ENCODE measurements around the gene TP53RK.
"Not testable (repeated sequence)": the region's sequence is repeated elsewhere in the genome, so short reads cannot be mapped to it uniquely, and the experiment has no call there.

The TP53RK gene

DNA sequence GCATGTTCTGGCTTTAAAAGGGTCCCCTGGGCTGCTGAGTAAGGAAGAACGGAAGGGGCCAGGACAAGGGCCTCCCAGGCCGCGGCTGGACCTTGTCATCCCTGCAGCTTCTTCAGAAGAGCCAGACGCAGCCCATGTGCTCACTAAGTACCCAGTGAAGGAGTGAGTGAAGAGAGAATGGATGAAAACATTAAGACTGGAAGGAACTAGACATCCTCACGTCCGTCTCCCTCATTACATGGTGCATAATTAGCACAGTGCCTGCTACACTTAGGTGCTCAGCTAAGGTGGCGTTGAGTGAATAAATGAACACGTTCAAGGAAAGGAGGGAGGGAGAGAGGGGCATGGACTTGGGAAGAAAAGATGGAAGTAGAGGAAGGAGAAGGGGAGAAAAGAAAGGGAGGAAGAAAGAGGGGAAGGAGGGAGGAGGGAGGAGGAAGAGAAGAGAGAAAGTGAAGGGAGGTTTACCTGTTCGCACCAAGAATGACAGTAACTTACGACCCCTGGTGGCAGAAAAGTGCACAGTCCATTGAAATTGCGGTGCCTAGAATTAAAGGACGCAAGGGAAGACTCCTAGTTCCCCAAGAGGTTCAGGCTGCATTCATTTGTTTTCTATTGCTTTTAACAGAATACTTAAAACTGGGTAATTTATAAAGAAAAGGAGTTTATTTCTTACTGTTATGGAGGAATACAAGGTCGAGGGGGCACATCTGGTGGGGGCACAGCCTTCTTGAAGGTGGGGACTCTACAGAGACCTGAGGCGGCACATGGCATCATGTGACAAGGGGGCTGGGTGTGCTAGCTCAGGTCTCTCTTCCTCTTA is 8.0 kb downstream of the TP53RK start:
- Histone ChIP-seq H3K4me1 (ENCODE audit: control insufficient read depth in 1 of 2, insufficient read depth in 2 of 2, low read length in 2 of 2) (peaks cover 0 to 16% of the 10 kb centered on the region in 2 donors), H3K4me3 (ENCODE audit: low read depth in 1 of 2, low read length in 2 of 2) (no peak overlapping the region), H3K27ac (ENCODE audit: low read length) (no peak overlapping the region), H3K27me3 (ENCODE audit: low read depth, low read length) (no peaks in the 10 kb centered on the region), H3K9me3 (ENCODE audit: control insufficient read depth in 1 of 2, low read length in 2 of 2) (no peaks in the 10 kb centered on the region), H3K36me3 (ENCODE audit: control insufficient read depth in 1 of 2, insufficient read depth in 2 of 2, low read length in 2 of 2) (peaks cover 2 to 8% of the 10 kb centered on the region in 2 donors)

DNA sequence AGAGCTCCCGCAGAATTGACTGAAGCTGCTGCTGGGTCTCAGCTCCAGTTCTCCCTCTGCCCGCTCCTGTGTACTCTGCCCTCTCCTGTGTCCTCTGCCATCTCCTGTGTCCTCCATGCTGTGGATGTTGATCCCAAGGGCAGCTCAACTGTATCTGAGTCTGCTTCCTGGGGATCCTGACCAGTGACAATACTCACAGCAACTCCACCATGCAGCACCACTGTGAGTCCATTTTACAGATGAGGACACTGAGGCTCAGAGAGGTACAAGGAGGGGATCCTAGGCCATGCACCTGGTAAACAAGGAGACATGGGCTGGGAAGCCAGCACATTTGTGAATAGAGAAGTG is 8.6 kb downstream of the TP53RK start:
- Histone ChIP-seq H3K27ac (ENCODE audit: low read length) (no peak overlapping the region), H3K4me3 (ENCODE audit: low read depth in 1 of 2, low read length in 2 of 2) (no peak overlapping the region), H3K4me1 (ENCODE audit: control insufficient read depth in 1 of 2, insufficient read depth in 2 of 2, low read length in 2 of 2) (peaks cover 0 to 16% of the 10 kb centered on the region in 2 donors)

DNA sequence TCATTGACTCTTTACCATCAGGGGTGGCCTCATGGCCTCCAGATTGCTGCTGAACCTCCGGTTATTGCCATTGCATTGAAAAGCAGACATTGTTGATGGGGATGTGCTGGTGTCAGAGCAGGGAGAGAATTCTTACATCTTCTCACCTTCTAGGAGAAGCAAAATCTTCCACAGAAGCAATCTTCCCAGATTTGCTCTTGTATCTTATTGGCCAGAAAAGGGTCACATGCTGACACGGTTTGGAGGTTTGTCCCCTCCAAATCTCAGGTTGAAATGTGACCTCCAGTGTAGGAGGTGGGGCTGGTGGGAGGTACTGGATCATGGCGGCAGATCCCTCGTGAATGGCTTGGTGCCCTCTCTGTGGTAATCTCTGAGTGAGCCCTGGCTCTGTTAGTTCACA is 10.7 kb downstream of the TP53RK start:
- Histone ChIP-seq H3K4me3 (ENCODE audit: low read depth in 1 of 2, low read length in 2 of 2) (no peak overlapping the region), H3K9me3 (ENCODE audit: control insufficient read depth in 1 of 2, low read length in 2 of 2) (no peaks in the 10 kb centered on the region), H3K4me1 (ENCODE audit: control insufficient read depth in 1 of 2, insufficient read depth in 2 of 2, low read length in 2 of 2) (peaks cover 0 to 12% of the 10 kb centered on the region in 2 donors)

More for the DNA sequence above, 8.6 kb downstream of the TP53RK start:
- Histone ChIP-seq H3K9me3 (ENCODE audit: control insufficient read depth in 1 of 2, low read length in 2 of 2) (no peaks in the 10 kb centered on the region), H3K36me3 (ENCODE audit: control insufficient read depth in 1 of 2, insufficient read depth in 2 of 2, low read length in 2 of 2) (peaks cover 0 to 8% of the 10 kb centered on the region in 2 donors), H3K27me3 (ENCODE audit: low read depth, low read length) (no peaks in the 10 kb centered on the region)

DNA sequence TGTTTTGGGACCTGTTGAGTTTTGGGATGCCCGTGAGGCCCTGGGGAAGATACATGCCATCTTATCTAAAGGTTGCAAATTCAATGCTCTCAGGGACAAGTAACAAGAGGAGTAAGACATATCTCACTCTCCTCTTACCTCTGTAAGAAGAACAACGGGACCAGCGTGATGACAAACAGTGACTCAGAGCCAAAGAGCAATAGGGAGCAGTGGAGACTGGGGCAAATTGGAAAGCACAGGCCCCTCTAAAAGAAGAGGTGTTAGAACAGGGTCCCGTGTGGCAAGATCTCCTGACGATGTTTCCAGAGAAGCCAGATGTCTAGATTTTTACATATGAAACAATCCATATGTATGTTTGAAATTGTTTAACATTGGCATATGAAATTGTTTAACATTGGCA is 11.6 kb downstream of the TP53RK start:
- Histone ChIP-seq H3K27me3 (ENCODE audit: low read depth, low read length) (no peaks in the 10 kb centered on the region), H3K4me1 (ENCODE audit: control insufficient read depth in 1 of 2, insufficient read depth in 2 of 2, low read length in 2 of 2) (peaks cover 0 to 3% of the 10 kb centered on the region in 2 donors), H3K4me3 (ENCODE audit: low read depth in 1 of 2, low read length in 2 of 2) (no peak overlapping the region), H3K27ac (ENCODE audit: low read length) (no peak overlapping the region), H3K9me3 (ENCODE audit: control insufficient read depth in 1 of 2, low read length in 2 of 2) (peaks cover 1 to 3% of the 10 kb centered on the region in 2 donors), H3K36me3 (ENCODE audit: control insufficient read depth in 1 of 2, insufficient read depth in 2 of 2, low read length in 2 of 2) (no peaks in the 10 kb centered on the region)

More for the DNA sequence above, 10.7 kb downstream of the TP53RK start:
- Histone ChIP-seq H3K36me3 (ENCODE audit: control insufficient read depth in 1 of 2, insufficient read depth in 2 of 2, low read length in 2 of 2) (no peaks in the 10 kb centered on the region), H3K27me3 (ENCODE audit: low read depth, low read length) (no peaks in the 10 kb centered on the region), H3K27ac (ENCODE audit: low read length) (no peak overlapping the region)

DNA sequence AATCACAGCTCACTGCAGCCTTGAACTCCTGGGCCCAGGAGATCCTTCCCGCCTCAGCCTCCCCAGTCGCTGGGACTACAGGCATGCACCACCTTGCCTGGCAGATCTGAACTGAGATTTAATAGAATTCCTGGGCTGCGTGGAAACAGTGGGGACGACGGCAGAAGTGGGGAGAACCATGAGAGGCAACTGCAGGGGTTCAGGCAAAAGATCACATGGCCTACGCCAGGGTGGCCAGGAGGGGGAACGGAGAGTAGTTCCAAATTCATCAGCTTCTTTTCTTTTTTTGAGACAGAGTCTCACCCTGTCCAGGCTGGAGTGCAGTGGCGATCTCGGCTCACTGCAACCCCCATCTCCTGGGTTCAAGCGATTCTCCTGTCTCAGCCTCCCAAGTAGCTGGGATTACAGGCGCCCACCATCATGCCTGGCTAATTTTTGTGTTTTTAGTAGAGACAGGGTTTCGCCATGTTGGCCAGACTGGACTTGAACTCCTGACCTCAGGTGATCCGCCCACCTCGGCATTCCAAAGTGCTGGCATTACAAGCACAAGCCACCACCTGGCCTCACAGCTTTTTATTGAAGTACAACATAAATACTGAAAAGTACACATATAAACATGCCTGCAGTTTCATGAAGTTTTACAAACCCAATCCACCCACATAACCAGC is 12.5 kb downstream of the TP53RK start:
- not testable (repeated sequence) for H3K4me3 ChIP-seq (ENCODE audit: low read depth in 1 of 2, low read length in 2 of 2); H3K9me3 ChIP-seq (ENCODE audit: control insufficient read depth in 1 of 2, low read length in 2 of 2); H3K27ac ChIP-seq (ENCODE audit: low read length); H3K27me3 ChIP-seq (ENCODE audit: low read depth, low read length); H3K36me3 ChIP-seq (ENCODE audit: control insufficient read depth in 1 of 2, insufficient read depth in 2 of 2, low read length in 2 of 2); H3K4me1 ChIP-seq (ENCODE audit: control insufficient read depth in 1 of 2, insufficient read depth in 2 of 2, low read length in 2 of 2)

DNA sequence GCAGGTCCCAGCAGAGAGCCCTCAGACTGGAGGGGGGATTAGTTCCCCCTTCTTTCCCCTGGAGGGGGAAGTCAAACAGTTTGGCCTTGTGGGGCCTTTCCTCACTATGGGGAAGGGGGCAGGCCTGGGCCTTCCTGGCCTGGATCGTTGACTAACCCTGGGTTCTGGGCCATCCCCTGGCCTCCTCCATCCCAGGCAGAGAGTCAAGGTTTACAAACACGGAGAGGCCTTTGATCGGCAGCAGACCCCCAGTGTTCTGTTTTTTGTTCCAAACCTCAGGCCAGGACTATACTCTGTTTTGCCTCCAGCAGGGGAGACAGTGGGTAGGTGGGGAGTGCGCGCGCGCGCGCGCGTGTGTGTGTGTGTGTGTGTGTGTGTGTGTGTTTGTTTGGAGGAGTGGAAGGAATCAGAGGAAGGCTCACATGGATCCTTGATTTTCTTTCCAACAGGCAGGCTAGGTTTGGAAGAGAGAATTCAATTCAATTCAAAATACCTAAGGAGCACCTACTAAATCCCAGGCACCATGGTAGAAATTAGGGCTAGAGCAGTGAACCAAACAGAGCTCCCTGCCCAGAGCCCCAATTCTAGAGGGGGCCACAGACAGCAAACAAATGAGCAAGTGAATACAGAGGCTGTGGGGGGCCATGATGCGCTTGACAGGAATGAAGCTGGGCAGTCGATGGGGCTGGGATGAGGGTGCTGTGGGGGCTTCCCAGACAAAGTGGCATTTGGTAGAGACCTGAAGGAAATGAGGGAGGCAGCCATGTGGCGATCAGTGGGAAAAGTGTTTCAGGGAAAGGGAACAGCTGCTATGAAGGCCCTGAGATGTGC is 14.8 kb downstream of the TP53RK start:
- Histone ChIP-seq H3K27me3 (ENCODE audit: low read depth, low read length) (no peaks in the 10 kb centered on the region), H3K36me3 (ENCODE audit: control insufficient read depth in 1 of 2, insufficient read depth in 2 of 2, low read length in 2 of 2) (no peaks in the 10 kb centered on the region), H3K9me3 (ENCODE audit: control insufficient read depth in 1 of 2, low read length in 2 of 2) (peaks cover 8 to 13% of the 10 kb centered on the region in 2 donors), H3K4me3 (ENCODE audit: low read depth in 1 of 2, low read length in 2 of 2) (no peak overlapping the region), H3K27ac (ENCODE audit: low read length) (no peak overlapping the region), H3K4me1 (ENCODE audit: control insufficient read depth in 1 of 2, insufficient read depth in 2 of 2, low read length in 2 of 2) (no peaks in the 10 kb centered on the region)

DNA sequence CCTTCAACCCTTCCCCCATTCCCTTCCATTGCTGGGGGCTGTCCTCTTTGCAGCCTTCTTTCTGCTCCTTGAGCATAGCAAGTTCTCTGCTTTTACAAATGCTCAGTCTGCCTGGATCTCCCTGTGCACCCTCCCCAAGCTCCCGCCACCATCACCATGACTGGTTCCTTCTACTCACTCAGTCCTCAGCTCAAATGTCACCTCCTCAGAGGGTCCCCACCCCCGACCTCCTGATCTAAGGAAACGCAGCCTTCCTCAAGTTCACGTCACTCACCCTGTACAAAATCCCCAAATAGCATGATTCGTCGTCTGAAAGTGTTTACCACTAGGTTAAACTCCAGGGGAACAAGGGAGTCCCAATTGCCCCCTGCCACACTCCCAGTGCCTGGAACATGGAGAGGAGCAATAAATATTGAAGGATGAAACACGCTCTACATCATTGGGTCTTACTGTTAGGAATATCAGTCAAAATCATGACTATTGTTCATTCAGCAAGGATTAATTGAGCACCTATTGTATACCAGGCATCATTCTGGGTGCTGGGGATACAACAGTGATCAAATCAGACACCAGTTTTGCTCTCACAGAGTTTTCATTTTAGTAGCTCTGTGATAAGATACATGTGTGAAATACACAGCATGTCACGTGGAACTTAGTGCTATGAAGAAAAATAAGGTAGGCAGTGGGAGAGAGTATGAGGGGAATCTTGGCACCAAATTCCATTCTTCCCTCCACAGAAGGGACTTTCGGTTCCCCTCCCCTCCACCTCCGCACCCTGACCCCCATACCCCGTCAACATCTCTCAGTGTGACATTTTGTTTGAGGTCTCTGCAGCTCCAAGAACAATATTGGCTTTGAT is 15.6 kb downstream of the TP53RK start:
- Histone ChIP-seq H3K27me3 (ENCODE audit: low read depth, low read length) (no peaks in the 10 kb centered on the region), H3K4me1 (ENCODE audit: control insufficient read depth in 1 of 2, insufficient read depth in 2 of 2, low read length in 2 of 2) (no peaks in the 10 kb centered on the region), H3K27ac (ENCODE audit: low read length) (no peak overlapping the region), H3K9me3 (ENCODE audit: control insufficient read depth in 1 of 2, low read length in 2 of 2) (peaks cover 8 to 13% of the 10 kb centered on the region in 2 donors), H3K4me3 (ENCODE audit: low read depth in 1 of 2, low read length in 2 of 2) (no peak overlapping the region), H3K36me3 (ENCODE audit: control insufficient read depth in 1 of 2, insufficient read depth in 2 of 2, low read length in 2 of 2) (no peaks in the 10 kb centered on the region)

DNA sequence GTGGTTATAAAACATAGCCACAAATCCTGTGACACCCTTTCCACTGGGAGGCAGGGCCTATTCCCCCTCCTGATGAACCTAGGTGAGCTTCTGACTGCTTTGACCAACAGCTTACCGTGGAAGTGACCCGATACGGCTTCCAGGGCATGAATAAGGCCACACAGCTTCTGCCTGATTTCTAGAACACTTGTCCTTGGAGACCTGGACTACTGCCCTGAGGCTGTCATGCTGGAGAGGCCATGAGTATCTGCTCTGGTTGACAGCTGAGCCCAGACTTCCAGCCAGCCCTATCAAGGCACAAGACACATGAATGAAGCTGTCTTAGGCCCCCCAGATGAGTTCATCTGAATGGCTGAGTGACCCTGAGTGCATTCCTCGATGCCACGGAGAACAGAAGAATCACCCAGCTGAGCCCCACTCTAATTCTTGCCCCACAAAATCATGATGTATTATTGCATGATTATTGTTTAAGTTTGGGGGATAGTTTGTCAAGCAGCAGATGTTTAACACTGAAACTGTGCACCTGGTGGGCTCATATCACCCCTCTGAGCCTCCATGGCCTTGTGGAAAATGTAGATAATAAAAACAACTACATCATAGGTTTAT is 16.6 kb downstream of the TP53RK start:
- H3K27ac ChIP-seq (ENCODE audit: low read length), result no peak overlapping the region

DNA sequence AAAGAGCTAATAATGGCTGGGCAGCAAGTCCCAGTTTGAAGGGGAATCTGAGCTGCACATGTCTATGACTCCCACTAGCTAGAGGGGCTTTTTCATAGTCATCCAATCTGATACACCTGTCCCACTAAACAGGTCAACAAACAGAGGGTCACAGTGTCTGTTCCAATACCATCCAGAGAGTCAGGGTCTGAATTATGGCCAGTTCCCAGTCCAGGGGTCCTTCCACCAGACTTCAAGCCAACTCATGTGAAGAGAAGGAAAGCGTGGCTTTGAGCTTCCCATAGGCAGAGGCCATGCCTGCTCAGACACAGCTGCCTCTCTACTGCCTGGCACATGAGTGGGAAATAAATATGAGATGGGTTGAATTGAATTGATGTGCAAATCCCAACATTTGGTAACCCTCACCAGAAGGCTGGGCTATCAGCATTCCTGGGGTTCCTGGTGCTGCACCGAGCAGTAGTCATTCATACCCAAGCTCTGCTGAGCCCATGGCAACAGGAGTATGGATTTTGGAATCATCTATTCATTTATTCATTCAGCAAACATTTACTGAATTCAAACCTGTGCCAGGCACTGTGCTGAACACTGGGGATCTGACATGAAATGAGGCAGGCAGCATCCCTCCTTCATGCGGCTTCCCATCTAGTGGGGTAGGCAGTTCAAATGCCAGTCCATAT is 17.2 kb downstream of the TP53RK start:
- Histone ChIP-seq H3K4me1 (ENCODE audit: control insufficient read depth in 1 of 2, insufficient read depth in 2 of 2, low read length in 2 of 2) (no peaks in the 10 kb centered on the region), H3K4me3 (ENCODE audit: low read depth in 1 of 2, low read length in 2 of 2) (no peak overlapping the region), H3K27ac (ENCODE audit: low read length) (no peak overlapping the region)

More for the DNA sequence above, 16.6 kb downstream of the TP53RK start:
- Histone ChIP-seq H3K36me3 (ENCODE audit: control insufficient read depth in 1 of 2, insufficient read depth in 2 of 2, low read length in 2 of 2) (no peaks in the 10 kb centered on the region), H3K4me3 (ENCODE audit: low read depth in 1 of 2, low read length in 2 of 2) (no peak overlapping the region), H3K4me1 (ENCODE audit: control insufficient read depth in 1 of 2, insufficient read depth in 2 of 2, low read length in 2 of 2) (no peaks in the 10 kb centered on the region), H3K27me3 (ENCODE audit: low read depth, low read length) (no peaks in the 10 kb centered on the region), H3K9me3 (ENCODE audit: control insufficient read depth in 1 of 2, low read length in 2 of 2) (peaks cover 8 to 13% of the 10 kb centered on the region in 2 donors)

More for the DNA sequence above, 17.2 kb downstream of the TP53RK start:
- Histone ChIP-seq H3K36me3 (ENCODE audit: control insufficient read depth in 1 of 2, insufficient read depth in 2 of 2, low read length in 2 of 2) (no peaks in the 10 kb centered on the region), H3K9me3 (ENCODE audit: control insufficient read depth in 1 of 2, low read length in 2 of 2) (peaks cover 8 to 13% of the 10 kb centered on the region in 2 donors), H3K27me3 (ENCODE audit: low read depth, low read length) (no peaks in the 10 kb centered on the region)
